Tongue (tissue), 2 donors: ENCODE results near the gene ADGRE1. TPM values are rescaled to one million over a fixed set of nuclear protein-coding genes. Genes with fewer than 3 reads are reported as not detected.
"Not testable (repeated sequence)": the region's sequence is repeated elsewhere in the genome, so short reads cannot be mapped to it uniquely, and the experiment has no call there.

Source experiments
- DNase-seq: peaks from one replicate; pipeline ENCODE4 v3.0.0-alpha.2; 2015
- total RNA-seq: library from RNA; depleted of rRNA; stranded (reverse); fragments of >200 nt; gene quantifications from one replicate; pipeline ENCODE4 v1.2.3, GENCODE V29; 2014

Gene ADGRE1, protein sequence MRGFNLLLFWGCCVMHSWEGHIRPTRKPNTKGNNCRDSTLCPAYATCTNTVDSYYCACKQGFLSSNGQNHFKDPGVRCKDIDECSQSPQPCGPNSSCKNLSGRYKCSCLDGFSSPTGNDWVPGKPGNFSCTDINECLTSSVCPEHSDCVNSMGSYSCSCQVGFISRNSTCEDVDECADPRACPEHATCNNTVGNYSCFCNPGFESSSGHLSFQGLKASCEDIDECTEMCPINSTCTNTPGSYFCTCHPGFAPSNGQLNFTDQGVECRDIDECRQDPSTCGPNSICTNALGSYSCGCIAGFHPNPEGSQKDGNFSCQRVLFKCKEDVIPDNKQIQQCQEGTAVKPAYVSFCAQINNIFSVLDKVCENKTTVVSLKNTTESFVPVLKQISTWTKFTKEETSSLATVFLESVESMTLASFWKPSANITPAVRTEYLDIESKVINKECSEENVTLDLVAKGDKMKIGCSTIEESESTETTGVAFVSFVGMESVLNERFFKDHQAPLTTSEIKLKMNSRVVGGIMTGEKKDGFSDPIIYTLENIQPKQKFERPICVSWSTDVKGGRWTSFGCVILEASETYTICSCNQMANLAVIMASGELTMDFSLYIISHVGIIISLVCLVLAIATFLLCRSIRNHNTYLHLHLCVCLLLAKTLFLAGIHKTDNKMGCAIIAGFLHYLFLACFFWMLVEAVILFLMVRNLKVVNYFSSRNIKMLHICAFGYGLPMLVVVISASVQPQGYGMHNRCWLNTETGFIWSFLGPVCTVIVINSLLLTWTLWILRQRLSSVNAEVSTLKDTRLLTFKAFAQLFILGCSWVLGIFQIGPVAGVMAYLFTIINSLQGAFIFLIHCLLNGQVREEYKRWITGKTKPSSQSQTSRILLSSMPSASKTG
- 0.21 TPM for total RNA-seq

DNA sequence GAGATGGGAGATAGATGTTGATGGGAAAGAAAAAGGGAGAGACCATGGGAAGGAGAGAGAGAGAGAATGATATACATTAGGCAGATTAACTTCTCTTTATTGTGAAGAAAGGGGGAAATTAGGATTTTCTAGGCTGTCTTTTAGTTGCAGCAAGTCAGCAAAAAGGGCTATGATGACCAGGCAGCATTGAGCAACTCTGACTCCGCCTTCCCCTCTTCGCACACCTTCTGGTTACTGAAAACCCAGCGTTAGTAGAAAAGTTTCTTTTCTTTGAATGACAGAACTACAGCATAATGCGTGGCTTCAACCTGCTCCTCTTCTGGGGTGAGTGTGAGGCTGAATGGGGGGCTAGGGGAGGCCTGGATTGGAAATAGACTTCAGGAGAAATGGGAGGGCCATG is at the start of gene ADGRE1:
ADGRE1 (plus strand) TSS at position 264 of the 400 bp plus-strand sequence; CDS start at position 294, 30 bp downstream.
- DNase-seq = no peak

DNA sequence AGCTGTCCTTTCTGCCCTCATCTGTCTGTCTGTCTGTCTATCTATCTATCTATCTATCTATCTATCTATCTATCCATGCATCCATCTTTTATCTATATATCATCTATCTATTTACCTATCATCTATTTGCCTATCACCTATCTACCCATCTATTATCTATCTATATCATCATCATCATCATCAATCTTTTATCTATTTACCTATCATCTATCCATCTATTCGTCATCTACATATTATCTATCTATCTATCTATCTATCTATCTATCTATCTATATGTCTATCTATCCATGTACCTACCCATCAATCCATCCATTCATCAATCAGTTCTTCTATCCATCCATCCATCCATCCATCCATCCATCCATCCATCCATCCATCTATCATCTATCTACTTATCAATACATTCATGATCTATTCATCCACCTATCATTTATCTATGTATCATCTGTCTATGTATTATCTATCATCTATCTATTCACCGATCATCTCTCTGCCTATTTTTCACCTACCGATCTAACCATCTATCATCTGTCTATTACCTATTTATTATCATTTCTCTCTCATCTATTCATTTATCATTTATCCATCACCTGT is 49.2 kb upstream of the ADGRE1 start:
- no peak for DNase-seq

DNA sequence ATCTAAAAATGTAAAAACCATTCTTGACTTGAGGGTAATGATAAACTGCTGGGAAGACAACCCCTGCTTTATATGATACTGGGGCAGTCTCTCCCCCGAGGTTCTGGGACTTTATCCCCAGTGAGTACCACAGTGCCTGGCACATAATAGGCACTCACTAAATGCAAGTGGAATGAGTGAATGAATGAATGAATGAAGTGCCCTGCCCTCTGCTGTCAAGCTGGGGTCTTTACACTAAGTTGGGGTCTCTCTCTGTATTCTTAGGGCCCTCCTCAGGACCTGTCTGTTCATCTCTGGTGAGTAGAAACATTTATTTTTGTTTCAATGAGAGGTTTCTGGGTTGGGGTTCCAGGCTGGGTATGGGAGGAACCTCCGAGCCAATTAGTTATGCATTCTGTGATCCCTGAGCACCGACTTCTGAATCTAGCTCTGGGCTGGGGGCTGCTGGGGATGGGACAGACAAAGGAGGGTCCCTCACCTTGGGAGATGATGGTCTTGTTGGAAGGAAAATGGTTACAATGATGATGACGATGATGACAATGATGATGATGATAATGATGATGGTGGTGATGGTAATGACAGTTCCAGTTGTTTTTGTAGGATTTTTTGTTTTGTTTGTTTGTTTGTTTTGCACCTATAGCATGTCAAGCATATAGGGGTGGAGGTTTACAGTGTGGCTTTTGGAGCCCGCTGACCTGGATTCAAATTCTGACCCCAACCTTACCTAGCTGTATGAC is 44.3 kb upstream of the ADGRE1 start:
- DNase-seq = no peak

DNA sequence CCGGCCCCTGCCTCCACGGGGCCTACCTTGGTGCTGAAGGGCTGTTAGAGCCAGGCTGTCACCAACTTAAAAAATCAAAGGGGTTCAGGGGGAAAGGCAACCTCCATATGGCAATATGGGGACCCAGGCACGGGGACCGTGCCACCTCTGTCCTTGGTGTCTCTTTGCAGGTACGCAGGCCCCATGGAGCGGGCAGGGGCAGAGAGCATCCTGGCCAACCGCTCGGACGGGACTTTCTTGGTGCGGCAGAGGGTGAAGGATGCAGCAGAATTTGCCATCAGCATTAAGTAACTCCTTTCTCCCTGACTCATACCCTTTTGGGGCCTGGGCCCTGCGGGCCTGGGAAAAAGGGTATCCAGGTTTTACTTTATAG is 39.6 kb upstream of the ADGRE1 start:
- no peak for DNase-seq

DNA sequence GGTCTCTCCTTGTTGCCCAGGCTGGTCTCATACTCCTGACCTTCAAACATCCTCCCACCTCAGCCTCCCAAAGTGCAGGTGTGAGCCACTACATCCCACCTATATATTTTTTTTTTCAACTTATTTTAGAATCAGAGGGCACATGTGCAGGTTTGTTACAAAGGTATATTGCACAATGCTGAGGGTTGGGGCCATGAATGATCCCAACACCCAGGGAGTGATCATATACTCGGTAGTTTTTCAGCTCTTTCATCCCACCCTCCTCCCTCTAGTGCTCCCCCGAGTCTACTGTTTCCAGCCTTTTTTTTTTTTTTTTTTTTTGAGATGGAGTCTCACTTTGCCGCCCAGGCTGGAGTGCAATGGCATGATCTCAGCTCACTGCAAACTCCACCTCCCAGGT is 38.4 kb upstream of the ADGRE1 start:
- no peak for DNase-seq

DNA sequence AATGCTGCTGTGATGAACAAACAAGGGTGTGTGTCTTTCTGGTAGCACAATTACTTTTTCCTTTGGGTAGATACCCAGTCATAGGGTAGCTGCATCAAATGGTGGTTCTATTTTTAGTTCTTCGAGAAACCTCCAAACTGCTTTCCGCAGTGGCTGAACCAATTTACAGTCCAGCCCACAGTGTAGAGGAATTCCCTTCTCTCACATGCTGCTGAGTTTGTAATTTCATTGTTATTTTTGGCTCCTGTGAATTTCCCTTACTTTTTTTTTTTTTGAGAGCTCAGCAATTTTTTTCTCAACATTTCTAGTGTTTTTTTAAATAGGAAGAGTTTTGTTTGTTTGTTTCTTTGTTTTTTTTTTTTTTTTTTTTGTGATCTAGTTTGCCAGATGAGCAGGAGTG is 37.5 kb upstream of the ADGRE1 start:
- peak; percentile 17 for DNase-seq

DNA sequence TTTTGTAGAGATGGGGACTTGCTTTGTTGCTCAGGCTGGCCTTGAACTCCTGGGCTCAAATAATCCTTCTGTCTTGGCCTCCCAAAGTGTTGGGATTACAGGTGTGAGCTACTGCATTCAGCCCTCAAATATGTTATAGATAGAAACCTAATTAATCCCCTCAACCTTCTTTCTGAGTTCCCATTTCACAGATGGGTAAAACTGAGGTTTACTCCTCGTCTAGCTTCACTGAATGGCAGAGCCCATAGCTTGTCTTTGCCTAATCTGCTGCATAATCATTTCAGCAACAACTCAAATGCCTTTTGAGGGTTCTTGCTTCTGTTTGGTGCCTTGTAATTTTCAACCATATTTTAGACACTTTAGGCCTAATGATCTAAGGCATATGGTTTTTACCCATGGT is 36.0 kb upstream of the ADGRE1 start:
- no peak for DNase-seq

DNA sequence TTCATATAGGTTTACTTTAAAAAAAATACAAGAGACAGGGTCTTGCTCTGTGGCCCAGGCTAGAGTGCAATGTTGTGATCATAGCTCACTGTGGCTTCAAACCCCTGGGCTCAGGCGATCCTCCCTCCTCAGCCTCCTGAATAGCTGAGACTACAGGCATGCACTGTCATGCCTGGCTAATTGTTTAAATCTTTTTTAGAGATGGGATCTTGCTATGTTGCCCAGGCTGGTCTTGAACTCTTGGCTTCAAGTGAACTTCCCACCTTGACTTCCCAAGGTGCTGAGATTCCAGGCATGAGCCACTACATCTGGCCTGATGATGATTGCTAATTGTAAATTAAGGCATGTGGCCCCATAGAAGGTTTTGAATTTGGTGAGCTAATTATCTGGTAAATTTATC is 35.4 kb upstream of the ADGRE1 start:
- no peak for DNase-seq

DNA sequence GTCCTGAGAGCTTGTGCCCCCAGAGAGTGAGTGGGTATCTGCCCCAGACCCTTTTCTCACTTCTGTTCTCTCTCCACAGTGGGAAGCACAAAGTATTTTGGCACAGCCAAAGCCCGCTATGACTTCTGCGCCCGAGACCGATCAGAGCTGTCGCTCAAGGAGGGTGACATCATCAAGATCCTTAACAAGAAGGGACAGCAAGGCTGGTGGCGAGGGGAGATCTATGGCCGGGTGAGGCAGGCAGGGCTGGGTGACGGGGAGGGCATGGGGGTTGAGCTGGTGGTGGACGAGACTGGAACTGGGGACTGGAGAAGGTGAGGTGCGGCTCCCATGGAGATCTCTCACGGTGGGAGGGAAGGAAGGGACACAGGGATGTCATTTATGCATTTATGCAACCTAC is 33.5 kb upstream of the ADGRE1 start:
- no peak for DNase-seq

DNA sequence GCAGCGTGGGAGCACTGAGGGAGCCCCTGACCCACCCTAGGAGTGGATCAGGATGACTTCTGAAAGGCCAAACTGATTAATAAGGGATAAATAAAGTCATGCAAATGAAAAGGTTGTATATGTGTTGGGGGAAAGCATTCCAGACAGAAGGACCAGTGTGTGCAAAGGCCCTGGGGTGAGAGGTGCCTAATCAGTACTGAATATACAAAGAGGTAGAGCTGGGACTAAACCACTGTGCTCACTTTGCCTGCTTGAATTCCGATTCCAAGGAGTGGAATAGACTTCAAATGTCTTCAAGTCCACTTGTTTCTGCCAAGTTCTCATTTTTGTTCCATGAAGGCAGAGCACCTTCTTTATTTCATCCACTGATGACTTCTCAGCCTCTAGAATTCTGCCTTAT is 32.6 kb upstream of the ADGRE1 start:
- no peak for DNase-seq

DNA sequence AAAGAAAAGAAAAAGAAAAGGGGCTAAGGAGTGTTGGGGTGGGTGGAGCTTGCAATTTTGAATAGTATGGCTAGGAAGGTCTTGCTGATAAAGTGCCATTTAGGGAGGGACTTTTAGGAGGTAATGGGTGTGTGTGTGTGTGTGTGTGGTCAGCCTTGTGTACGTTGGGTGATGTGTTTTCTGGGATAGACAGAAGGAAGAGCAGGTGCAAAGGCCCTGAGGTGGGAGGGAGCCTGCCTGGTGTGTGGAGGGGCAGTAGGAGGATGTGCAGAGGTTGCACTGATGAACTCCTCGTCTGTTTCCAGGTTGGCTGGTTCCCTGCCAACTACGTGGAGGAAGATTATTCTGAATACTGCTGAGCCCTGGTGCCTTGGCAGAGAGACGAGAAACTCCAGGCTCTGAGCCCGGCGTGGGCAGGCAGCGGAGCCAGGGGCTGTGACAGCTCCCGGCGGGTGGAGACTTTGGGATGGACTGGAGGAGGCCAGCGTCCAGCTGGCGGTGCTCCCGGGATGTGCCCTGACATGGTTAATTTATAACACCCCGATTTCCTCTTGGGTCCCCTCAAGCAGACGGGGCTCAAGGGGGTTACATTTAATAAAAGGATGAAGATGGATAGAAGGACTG is 30.5 kb upstream of the ADGRE1 start:
- DNase-seq = no peak

DNA sequence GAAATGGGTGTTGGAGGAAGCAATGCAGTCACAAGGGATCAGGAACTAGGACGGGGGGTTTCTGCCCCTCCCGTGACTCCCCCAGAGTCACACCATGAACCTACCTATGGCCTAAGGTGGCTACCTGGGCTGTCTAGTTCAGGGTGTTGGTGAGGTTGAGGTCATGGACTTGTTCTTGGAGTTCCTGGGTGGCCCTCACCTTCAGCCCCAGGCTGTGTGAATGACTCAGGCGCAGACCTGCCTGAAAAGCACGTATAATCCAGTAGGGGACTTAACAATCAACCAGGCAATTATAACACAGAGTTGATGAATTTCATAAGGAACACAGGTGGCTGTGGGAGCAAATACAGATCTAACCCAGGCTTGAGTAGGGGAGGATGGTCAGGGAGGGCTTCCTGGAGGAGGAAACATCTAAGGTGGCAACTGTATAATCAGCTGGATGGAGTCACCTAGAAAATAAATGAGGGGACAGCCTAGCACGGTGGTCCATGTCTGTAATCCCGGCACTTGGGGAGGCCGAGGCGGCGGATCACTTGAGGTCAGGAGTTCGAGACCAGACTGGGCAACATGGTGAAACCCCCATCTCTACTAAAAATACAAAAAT is 25.6 kb upstream of the ADGRE1 start:
- no peak for DNase-seq

DNA sequence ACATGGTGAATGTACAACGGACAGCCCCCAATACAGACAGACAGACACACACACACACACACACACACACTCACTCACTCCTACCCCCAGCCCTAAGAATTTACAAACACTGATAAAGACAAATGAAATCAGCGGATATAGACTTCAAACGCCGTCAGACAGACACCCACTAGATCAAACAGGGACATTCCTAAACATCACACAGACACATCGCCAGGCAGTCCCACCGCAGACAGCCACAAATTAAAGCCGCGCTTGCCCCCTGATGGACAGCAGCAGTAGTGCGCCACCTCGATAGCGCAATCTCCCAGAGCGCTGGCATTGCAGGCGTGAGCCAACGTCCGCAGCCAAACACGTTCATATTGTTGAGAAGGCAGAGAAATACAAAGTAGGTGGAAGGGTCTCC is 24.7 kb upstream of the ADGRE1 start:
- peak; percentile 79 for DNase-seq

DNA sequence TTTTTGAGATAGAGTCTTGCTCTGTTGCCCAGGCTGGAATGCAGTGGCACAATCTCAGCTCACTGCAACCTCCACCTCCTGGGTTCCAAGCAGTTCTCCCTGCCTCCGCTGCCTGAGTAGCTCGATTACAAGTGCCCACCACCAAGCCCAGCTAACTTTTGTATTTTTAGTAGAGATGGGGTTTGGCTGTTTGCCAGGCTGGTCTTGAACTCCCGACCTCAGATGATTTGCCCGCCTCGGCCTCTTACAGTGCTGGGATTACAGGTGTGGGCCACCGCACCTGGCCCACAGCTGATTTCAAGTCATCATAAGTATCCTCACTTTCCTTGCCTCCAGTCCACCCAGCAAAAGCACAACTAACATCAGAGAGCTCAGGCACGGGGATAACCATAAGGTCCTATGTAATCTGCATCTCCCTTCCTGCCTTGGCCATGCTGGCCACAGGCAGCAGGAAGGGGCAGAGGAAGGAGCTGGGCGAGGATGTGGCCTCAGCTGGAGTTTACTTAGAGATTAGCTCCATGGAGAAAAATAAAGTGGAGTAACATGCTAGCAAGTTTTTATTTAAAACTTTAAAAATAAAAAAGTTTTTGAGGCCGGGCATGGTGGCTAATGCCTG is 22.9 kb upstream of the ADGRE1 start:
- DNase-seq = no peak

DNA sequence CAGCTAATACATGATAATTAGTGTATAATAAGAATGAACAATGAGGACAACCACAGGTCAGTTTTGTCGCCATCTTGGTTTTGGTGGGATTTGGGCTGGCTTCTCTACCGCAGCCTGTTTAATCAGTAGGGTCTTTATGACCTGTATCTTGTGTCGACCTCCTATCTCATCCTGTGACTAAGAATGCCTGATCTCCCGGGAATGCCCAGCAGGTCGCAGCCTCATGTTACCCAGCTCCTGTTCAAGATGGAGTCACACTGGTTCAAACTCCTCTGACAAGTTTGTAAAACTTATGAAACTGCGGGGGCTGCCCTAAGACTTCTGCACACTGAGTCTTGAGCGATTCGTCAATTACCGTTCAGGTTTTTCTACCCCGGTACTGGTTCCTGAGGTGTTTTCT is 21.5 kb upstream of the ADGRE1 start:
- DNase-seq = no peak

DNA sequence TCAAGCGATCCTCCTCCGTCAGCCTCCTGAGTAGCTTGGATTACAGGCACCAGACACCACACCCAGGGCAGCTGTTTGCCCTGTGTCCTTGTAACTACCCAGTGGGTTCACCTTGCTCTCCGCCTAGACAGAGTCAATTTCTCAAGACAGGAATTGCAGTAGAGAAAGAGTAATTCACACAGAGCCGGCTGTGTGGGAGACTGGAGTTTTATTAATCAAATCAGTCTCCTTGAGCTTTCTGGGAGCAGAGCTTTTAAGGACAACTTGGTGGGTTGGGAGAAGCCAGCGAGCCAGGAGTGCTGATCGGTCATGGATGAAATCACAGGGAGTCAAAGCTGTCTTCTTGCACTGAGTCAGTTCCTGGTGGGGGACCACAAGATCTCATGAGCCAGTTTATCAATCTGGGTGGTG is 20.6 kb upstream of the ADGRE1 start:
- no peak for DNase-seq

DNA sequence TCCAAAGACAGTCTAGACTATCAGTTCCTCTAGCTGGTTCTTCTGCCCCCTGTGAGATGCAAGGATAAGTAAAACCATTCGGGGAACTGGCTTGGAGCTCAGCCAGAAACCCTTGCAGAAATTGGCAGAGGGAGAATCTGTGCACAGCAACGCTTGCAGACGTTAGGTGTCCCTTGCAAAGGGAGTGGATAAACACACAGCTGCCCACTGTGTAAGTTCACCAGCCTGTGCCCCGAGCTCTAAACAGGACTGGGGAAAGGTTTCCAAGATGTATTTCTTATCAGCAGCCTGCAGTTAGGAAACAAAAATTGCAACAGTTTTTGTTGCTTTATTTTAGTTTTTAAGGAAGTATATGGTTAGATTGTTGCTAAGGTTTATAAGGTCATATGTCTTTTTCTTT is 19.0 kb upstream of the ADGRE1 start:
- DNase-seq = peak; percentile 32

DNA sequence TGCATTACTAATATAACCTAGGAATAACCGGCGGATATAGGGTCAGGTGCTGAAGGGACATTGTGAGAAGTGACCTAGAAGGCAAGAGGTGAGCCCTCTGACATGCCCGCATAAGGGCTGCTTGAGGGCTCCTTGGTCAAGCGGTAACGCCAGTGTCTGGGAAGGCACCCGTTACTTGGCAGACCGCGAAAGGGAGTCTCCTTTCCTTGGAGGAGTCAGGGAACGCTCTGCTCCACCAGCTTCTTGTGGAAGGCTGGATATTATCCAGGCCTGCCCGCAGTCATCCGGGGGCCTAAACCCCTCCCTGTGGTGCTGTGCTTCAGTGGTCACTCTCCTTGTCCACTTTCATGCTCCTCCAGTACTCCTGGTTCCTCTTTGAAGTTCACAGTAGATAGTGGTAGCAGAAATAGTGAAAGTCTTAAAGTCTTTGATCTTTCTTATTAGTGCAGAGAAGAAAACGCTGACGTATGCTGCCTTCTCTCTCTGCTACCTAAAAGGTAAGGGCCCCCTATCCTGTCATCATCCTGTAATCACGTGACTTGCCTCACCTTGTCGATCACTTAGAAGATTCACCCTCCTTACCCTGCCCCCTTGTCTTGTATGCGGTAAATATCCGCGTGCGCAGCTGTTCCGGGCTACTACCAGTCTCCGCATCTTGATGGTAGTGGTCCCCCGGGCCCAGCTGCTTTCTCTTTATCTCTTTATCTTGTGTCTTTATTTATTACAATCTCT is 18.1 kb upstream of the ADGRE1 start:
- DNase-seq = not testable (repeated sequence)

DNA sequence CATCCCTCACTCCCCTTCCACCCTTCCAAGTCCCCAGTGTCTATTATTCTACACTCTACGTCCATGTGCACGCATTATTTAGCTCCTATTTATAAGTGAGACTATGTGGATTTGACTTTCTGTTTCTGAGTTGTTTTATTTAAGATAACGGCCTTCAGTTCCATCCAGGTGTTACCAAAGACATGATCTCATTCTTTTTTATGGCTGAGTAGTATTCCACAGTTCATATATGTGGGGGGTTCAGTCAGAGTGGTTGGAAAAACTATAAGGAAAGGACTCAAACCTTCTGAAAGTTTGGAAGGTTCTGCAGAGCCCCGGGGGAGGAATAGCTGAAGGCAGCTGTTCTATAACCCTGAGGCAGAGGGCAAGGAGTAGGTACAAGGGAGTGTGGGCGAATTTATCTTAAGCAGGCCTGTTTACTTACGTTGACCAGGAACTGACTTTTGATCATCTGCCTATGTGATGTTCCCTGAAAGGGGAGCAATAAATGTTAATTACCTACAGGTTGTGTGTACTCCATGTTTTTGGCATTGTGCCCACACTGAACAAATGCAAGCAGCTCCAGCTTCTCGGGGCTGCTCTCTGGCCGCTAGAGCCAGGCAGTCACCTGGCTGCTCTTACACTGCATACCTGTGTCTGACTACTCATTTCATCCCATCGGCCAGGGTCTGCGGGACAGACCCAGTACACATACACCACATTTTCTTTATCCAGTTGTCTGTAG is 13.5 kb upstream of the ADGRE1 start:
- DNase-seq = no peak

DNA sequence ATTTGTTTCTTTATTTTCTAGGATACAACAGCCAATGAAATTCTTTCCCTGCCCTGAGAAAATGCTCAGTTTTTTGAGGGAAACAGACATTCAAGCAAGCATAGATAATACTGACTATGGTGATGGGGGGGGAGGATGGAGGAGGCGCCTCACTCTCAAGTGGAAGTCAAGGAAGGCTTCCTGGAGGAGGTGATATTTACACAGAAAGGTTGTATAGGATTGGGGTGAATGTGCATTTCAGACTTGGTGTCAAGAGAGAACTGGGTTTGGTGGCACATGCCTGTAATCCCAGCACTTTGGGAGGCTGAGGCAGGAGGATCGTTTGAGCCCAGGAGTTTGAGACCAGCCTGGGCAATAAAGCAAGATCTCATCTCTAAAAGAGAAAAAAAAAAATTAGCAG is 12.2 kb upstream of the ADGRE1 start:
- DNase-seq = no peak
